ENCODE measurements around the gene RNF138.
A peak's percentile ranks its signal among the peaks of the same experiment; 100 is the strongest.
"Not testable (repeated sequence)": the region's sequence is repeated elsewhere in the genome, so short reads cannot be mapped to it uniquely, and the experiment has no call there.

The RNF138 gene, protein sequence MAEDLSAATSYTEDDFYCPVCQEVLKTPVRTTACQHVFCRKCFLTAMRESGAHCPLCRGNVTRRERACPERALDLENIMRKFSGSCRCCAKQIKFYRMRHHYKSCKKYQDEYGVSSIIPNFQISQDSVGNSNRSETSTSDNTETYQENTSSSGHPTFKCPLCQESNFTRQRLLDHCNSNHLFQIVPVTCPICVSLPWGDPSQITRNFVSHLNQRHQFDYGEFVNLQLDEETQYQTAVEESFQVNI

DNA sequence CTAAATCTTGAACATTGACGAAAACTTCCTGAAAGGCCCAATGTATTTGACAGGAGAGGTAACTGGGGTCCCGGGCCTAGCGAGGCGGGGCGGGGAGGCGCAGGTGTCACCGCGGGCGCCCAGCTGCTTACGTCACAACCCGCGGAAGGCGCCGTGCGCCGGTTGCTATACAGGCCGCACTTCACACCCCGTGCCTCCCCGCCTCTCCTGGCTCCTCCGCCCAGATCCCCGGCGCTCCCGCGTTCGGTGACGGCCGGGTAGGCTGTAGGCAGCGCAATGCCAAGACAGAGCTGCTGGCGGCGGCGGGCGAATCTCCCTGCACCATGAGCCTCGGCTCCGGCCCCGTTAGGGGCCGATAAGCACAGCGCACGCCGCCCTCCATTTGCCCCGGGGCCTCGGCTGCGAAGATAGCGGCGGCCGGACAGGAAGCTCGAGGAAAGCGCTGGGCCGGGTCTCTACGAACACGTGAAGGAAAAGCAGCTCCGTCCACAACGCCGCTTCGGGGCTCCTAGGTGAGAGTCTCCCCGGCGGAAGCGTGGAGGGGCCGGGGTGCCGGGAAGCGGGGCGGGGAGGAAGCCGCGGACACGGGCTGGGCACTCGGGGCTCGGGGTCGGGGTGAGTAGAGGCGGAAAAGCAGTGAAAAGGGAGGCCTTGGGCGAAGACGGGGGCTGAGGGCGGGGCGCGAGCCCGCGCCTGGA is at the start of gene RNF138:
Gene RNF138, plus strand, starts transcription at position 151 of the 698 bp plus-strand sequence. CDS start 903 bp downstream, outside the sequence.
- peak; percentile 85 for DNase-seq

DNA sequence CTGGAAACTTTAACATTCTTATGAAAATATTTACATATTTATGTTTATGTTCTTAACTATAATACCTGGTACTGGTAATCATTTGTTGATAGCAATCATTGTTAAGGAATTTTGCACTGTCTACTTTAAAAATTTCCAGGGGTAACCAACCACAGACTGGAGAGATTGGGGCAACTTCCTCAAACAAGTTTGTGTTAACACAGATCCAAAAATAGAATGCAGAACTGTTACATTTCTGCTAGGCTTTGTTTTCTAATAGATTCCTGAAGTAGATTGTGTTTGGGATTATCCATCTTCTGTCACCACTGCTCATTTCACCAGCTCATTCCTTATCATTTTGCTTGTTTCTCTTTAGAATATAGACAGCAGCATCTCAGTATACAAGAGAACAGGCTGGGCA is 49.3 kb upstream of the RNF138 start:
- DNase-seq = no peak

DNA sequence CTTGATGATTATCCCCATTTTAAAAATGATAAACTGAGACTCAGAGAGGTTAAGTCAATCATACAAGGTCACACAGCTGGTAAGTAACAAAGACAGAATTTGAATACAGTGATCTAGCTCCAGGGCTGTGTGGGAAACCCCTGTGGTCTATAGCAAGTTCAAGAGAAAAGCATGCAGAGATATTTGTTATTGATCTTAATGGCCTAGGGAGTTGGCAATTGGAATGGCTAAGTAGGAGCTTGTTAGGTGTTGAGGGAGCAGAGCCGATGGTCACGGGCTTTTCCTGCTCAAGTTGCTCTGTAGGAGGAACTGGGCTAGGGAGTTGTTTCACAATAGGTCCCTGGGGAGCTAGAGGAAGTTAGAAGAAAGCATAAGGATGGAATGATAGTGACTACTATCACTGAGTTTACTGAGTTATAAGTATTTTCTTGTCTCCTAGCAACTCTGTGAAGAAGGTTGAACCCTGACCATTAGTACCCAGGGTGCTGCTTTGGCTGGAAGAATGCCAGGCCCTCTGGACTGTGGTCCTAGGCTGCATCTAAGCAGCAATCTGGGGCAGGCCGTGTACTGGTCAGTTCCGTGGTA is 43.1 kb upstream of the RNF138 start:
- DNase-seq = no peak

DNA sequence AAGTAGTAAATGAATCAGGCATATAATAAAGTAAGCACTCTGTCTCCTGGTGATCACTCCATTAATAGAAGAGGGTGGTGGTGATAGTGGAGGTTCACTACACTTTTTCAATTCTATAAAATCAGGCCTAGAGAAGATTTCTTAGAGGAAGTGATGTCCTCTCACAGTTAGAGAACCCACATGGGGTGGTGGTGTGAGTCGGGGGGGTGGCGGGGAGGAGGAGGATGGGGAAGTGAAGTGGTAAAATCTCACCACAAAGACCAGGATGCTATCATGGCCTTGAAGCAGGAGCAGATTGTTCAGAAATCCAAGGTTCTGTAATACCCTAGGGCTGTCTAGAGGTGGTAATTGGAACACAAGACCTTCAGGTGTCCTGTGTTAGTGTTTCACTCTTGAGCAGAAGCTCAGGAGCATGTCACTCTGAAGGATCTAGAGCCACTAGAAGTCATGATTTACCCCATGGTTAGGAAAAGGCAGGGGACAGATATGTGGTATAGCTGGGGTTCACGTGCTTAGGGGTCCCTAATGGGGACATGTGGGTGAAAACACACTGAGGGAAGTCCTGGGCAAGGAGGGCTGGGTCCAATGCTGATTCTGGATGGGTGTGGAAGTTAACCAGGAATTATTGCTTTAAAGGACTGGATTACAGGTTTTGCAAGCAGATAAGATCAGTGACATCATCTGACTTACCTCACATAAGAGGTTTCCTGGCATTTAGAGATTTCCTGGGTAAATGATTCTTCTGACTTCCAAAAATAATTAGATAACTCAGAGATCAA is 42.1 kb upstream of the RNF138 start:
- peak; percentile 22 for DNase-seq

DNA sequence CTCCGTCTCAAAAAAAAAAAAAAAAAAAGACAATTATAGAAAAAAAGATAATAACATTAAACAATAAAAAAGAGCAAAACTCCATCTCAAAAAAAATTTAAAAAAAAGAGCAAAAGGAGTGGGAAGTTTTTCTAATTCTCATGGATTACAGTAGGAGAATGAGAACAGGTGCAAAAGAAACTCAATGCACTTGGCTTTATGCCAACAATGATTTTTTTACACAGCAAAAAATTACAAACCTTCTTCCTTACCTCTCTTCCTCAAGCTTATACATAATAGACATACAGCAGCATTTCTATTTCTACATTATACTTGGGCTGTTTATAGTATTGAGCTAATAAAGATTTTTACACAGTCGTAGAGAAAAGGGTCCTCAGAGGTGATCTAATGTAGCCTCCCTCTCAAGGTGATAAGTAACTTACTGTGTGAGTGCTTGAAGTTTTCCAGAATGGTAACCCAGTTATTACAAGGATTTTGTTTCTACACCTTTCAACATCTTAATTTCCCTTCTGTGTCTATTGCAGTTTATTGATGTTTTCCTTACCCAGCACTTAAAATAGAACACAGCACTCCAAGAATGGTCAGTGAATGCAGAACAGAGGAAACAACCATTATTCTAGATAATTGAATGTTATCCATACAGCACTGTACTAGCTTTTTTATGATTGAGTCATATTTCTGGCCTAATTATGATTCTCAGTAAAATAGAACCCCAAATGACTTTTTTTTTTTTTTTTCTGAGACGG is 34.9 kb upstream of the RNF138 start:
- no peak for DNase-seq

DNA sequence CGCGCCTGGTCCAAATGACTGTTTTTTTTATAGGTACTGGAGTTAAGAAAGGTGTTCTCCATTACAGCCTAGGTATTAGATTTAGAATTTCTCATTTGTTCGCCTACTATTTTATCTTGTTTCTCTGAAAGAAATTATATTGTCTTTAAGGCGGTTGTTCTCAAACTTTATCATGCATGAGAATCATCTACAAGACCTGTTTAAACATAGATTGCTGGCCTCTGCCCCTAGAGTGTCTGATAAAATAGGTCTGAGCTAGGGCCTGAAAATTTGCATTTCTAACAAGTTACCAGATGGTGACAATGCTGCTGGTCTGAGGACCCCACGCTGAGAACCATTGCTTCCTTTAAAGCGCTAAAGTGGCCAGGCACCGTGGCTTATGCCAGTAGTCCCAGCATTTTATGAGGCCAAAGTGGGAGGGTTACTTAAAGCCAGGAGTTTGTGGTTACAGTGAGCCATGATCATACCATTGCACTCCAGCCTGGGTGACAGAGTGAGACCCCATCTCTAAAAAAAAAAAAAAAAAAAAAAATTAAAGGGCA is 34.0 kb upstream of the RNF138 start:
- no peak for DNase-seq

DNA sequence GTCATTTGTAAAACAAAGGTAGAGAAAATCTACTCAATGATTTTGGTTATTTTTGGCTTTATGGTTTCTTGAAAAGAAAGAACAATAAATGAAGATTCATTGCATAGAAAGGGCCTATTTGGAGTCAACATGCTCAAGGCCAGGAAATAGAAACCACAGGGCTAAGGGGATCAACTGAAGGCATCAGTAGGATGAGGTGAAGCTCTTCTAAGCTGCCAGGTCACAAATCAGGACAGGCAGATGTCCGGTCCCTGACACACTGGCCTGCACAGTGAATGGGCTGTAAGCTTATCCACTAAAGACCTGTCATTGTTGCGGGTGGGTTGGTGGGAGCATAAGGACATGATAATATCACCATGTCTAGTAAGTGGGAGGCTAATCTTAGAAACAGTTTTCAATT is 31.6 kb upstream of the RNF138 start:
- DNase-seq = no peak

DNA sequence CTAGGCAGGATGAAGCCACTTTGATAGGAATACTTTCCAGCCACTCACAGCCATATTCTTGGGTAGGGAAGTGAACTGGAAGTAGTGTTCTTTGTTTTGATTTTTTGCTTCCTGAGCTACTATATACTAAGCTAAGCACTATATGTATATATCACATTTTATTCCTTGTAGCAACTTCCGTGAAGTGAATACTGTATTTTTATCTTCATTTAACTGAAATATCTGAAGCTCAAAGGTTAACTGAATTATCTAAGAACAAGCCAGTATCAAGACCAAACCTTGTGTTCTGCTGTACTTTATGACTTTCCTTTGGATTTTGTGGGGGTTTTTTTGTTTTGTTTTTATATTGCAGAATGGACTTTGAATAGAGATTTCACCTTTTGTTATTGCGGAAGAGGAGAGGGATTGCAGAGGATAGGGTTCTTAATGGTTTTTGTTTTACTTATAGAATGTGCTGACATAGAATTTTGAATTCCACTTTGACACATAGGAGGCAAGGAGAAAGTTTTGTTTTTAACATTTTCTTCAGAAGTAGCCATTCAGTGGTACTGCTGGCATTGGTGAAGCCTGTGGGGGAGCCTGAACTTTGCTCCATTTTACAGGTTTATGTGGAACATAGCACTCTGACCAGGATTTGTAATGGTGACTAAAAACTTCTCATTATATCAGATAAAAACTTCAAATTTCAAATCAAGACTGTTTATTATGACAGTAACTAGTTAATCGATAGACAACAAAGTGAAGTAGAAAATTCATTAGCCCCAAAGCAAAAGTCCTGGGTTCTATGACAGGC is 24.1 kb upstream of the RNF138 start:
- no peak for DNase-seq

DNA sequence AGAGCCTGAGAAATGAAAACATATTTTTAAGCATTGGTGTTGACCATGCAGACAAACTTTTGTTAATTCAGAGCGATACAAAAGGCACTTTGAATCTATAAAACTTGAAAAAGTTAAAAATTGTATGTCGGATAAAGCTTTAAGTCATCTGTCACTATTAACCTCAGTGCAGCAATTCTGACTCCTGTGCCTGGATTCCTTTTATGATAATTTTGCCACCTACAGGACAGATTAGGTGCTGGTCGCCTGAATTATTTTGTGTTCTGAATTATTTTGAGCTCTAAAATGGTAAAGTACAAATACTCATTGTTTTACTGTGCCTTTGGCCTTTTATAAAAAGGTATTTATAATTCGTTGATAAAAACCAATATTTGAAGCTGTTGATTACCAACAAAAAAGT is 19.4 kb upstream of the RNF138 start:
- DNase-seq = no peak

DNA sequence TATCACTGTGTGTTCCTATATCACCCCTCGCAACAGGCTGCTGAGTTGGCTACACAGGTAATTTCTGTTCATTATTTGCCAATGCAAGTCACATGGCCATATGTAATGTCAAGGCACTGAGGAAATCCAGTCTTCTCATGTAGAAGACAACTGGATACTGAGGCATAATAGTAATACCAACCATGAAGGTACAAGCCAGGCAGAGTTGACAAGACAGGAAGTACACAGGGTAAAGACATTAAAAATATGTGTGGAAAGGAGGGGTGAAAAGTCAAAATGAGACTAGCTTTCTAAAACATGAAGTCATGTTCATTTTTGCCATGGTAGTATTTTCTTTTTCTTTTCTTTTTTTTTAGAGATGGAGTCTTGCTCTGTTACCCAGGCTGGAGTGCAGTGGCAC is 17.5 kb upstream of the RNF138 start:
- DNase-seq = no peak

DNA sequence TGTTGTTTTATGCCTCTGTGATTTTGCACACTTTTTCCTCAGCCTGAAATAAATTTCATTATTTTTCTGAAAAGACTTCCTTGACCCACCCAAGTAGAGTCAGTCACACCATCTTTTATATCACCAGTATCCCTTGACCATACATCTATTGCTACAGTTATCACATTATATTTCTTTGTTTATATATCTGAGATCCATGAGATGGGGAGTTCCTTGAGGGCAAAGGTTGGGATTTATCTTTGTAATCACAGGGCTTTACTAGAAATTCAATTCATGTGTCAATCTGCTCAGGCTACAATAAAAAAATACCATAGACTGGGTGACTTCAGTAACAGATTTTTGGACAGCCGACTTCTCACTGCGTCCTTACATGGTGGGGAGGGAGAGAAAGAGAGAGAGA is 12.8 kb upstream of the RNF138 start:
- no peak for DNase-seq

DNA sequence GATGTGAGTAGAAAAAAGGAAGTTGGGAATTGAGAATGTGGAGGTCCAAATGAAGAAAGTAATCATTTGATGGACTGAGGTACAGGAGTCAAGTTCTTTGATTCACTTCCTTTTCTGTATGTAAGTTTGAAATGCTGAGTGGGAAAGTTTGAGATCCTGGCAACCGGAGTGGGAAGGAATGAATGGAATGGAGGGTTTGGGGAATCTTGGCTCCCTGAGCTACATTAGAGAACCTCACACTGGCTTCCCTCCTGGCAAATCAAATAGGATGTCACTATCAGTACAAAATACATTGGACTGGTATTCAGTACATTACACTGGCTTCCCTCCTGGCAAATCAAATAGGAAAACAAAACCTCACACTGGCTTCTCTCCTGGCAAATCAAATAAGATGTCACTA is 9.8 kb upstream of the RNF138 start:
- DNase-seq = no peak

DNA sequence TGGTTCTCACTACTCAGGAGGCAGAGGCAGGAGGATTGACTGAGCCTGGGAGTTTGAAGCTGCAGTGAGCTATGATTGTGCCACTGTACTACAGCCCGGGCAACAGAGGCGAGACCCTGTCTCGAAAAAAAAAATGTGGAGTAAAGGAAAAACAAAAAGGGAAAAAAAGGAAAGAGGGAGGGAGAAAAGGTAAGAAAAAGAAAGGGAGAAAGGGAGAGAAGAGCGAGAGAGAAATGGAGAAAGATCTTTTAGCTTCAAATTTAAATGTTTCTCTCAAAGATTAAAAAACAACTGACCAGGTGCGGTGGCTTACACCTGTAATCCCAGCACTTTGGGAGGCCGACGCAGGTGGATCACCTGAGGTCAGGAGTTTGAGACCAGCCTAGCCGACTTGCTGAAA is 7.9 kb upstream of the RNF138 start:
- no peak for DNase-seq

DNA sequence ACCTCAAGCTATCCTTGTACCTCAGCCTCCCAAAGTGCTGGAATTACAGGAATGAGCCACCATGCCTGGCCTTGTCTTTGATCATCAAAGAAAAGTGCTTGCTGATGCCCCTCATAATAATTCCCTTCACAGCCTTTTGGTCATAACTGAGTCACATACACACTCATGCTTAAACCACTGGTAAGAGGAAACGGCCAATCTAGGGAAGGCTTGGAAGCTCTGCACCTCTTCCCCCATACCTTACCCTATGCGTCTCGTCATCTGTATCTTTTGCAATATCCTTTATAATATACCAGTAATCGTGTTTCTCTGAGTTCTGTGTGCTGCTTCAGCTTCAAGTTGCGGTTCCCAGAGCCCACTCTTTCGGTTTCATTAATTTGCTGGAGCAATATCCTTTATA is 4.8 kb upstream of the RNF138 start:
- DNase-seq = no peak

DNA sequence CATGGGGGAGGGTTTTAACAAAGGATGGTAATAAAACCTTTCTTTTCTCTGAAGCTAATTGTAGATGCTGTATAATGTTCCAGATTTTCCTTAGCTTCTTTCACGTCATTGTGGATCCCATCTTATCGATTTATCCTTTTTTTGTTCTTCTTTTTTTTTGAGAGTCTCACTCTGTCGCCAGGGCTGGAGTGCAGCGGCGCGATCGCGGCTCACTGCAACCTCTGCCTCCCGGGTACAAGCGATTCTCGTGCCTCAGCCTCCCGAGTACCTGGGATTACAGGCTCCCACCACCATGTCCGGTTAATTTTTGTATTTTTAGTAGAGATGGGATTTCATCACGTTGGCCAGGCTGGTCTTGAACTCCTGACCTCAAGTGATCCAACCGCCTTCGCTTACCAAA is 843 bp upstream of the RNF138 start:
- not testable (repeated sequence) for DNase-seq

DNA sequence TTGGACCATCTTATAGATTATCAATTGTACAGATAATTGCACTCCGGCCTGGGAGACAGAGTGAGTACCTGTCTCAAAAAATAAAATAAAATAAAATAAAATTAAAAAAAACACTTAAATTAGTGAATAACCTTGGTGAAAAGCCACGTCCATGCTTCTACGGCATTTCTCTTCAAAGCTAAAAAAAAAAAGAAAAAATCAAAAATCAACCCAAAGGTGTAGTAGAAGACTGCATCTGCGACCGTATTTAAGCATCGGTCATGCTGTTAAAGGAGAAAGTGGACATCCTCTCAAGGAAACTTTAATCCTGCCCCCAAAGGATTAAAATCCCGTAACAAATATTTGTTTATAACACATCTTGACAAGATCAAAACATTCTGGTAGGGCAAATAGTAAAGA is 350 bp upstream of the RNF138 start:
- DNase-seq = no peak

DNA sequence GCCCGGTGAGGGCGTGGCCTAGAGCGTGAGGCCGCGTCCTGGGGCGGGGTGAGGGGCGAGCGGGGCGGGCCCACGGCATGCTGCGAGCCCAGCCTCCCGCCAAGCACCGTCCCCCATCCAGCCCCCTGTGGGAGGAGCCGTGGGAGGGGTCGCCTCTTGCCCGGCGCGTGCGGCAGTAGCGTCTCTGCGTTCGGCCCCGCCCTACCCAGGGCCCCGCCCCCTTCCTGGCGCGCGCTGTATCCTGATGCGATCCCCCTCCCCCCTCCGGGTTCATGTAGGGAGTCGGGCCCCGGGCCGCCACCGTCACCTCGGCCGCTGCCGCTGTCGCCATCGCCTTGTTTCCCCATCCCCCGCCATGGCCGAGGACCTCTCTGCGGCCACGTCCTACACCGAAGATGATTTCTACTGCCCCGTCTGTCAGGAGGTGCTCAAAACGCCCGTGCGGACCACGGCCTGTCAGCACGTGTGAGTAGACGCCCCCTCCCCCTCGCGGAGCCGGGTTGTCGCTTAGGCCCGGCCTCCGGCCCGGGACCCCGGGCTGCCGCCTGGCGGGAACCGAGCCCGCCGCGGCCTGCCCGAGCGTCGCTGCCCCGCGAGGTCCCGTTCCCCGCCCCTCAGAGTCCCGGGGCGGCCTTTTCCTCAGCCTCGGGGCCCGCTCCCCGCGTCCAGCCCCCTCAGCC is 888 bp downstream of the RNF138 start:
- peak; percentile 100 for DNase-seq

DNA sequence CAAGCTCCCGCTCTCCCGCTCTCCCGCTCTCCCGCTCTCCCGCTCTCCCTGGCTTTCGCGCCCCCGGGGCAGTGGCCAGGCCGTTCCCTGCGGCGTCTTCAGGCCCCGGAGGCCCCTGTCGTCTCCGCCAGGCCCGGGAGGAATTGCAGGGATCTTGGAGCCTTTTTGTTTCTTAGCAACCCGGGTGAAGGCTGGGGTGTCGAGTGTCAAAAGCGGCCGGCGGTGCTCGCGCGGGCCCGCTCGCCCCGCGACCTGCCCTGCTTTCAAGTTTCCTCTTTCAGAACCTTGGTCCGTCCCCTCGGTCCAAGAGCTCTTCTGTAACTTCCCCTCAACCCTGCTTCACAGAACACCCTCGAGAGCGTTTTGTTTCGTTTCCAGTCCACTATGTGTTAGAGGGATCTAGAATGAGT is 1.4 kb downstream of the RNF138 start:
- DNase-seq = peak; percentile 27

DNA sequence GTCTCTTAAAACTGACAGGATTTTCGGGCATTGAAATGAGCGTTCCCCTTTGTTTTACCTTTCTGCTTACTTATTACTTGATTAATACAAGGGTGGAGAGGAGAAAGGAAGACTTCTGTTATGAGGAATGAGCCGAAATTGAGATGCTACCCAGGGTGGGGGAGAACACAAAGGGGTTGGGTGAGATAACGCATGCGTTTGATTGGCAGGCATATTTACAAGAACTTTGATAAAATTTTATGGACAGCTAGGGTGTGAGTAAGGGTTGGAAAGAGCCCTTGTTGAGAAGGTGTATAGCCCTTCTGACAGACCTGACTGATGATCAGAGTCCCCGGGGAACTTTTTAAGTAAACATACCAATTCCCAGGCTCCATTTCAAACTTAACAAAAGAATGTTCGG is 1.8 kb downstream of the RNF138 start:
- no peak for DNase-seq

DNA sequence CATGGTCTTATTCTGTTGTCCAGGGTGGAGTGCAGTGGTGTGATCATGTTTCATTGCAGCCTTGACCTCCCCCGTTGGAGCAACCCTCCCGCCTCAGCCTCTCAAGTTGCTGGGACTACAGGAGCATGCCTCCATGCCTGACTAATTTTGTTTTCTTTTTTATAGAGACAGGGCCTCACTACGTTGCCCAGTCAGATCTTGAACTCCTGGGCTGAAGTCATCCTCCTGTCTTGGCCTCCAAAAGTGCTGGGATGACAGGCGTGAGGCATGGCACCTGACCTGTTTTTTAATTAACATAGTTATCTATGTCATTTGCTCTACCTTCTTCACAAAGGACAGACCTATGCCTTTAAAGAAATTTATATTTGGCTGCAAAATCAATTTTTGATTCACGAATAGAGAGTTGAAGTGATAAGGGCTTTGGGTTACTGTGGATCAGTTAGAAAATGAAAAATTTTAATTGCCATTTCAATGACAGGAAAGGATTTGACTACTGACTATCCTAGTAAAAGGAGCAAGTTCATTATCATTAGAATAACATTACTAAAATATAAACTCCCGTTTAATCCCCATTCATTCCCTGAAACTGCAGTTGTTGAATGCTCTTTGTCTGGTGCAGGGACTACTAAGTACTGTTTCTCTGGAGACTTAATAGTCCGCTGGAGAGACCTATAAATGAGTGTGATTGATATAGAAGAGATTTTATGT is 3.7 kb downstream of the RNF138 start:
- DNase-seq = no peak

DNA sequence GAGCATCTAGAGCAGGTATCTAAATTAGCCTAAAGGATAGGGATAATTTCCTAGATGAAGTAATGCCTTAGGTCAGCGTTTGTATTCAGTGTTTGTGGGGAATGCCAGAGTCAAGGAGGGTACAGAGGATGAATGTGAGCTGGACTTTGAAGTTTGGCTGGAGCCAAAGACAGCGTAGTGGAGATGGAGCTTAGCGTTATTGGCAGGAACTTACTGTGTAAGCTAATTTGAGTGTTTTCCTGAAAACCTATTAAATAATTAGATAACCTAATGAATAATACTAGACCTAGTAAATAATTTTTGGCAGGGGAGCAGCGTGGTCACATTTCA is 4.2 kb downstream of the RNF138 start:
- DNase-seq = no peak
